HCT116 (cell line): ENCODE results near the gene FHIT. TPM values are rescaled to one million over a fixed set of nuclear protein-coding genes. Genes with fewer than 3 reads are reported as not detected.

ENCODE experiments used
- ATAC-seq: fragments of 200-7000 bp; cut with Tn5 transposase; 2 replicates; pipeline ENCODE4 v1.9.1; 2020; ENCODE audit warnings: mild to moderate bottlenecking, moderate library complexity
- BruUV-seq: library from RNA; stranded (reverse); fragments of 400-500 nt; replicated peaks from 2 replicates; lab custom pipeline; 2021; lab: Mats Ljungman, UMichigan
- CTCF ChIA-PET: fragments of 300-600 bp; sonication (Branson Sonifier 250); formaldehyde crosslinking; loops from one replicate; lab custom pipeline; 2021; ENCODE audit warnings: antibody characterized with exemption; lab: Charles Lee
- POLR2A ChIA-PET: fragments of 300-600, 350-600 bp; sonication (Branson Sonifier 250); formaldehyde crosslinking; loops from one replicate; lab custom pipeline; 2021; ENCODE audit warnings: antibody characterized with exemption; lab: Charles Lee
- RAD21 ChIA-PET, 2 experiments: fragments of 300-600 bp; sonication (Branson Sonifier 250); formaldehyde crosslinking; loops; one replicate each; lab custom pipeline; 2023; ENCODE audit warnings: low total read pairs in 2 of 2; ENCODE audit not compliant: uncharacterized antibody in 2 of 2, unreplicated experiment in 2 of 2, low non-redundant PET in 1 of 2; lab: Charles Lee
- DNase-seq: peaks from one replicate; pipeline ENCODE4 v3.0.0-alpha.2; 2010; ENCODE audit warnings: low read depth, low spot score
- H2AFZ ChIP-seq: fragments of 200-600 bp; shearing (Covaris generic), sonication (generic); 2 replicates; pipeline ENCODE4 v1.6.1; 2017; ENCODE audit warnings: low read depth, mixed run types, mixed read lengths, antibody characterized with exemption, low read length; ENCODE audit not compliant: poor library complexity, severe bottlenecking
- H3K27ac ChIP-seq: 2 replicates; pipeline ENCODE4 v1.5.1; 2012; ENCODE audit warnings: low read depth, low read length
- H3K27me3 ChIP-seq: fragments of 200-600 bp; sonication (generic); 2 replicates; pipeline ENCODE4 v1.6.1; 2016; ENCODE audit warnings: mixed run types, low read length, mixed read lengths; ENCODE audit not compliant: insufficient read depth
- H3K36me3 ChIP-seq, 2 experiments: fragments of 200-500 bp in 1 of 2; fragments of 200-600 bp in 1 of 2; sonication (Bioruptor generic) in 1 of 2; sonication (generic) in 1 of 2; 2 replicates each; pipeline versions ENCODE4 v1.5.1 to v1.6.1; 2014 to 2016; ENCODE audit warnings: low read length in 2 of 2, inconsistent platforms in 1 of 2, mixed read lengths in 1 of 2, mixed run types in 1 of 2; ENCODE audit not compliant: insufficient read depth in 2 of 2, control insufficient read depth in 1 of 2
- H3K4me1 ChIP-seq, 2 experiments: fragments of 200-600 bp in 1 of 2; sonication (generic) in 1 of 2; 2 replicates each; pipeline versions ENCODE4 v1.5.1 to v1.6.1; 2012 to 2017; ENCODE audit warnings: low read length in 2 of 2, inconsistent platforms in 1 of 2, mild to moderate bottlenecking in 1 of 2, mixed read lengths in 1 of 2, mixed run types in 1 of 2, moderate library complexity in 1 of 2; ENCODE audit not compliant: insufficient read depth in 2 of 2, control insufficient read depth in 1 of 2
- H3K4me2 ChIP-seq: fragments of 200-600 bp; sonication (generic); 2 replicates; pipeline ENCODE4 v1.6.1; 2017; ENCODE audit warnings: mixed run types, low read length, mixed read lengths
- H3K4me3 ChIP-seq, 2 experiments: fragments of 200-600 bp in 1 of 2; sonication (generic) in 1 of 2; replicated peaks in 1 of 2; 2 replicates each; pipeline ENCODE4 v1.5.1; 2011 to 2016; ENCODE audit warnings: low read length in 2 of 2, control low read depth in 1 of 2, low read depth in 1 of 2, mild to moderate bottlenecking in 1 of 2, mixed read lengths in 1 of 2, mixed run types in 1 of 2
- H3K79me2 ChIP-seq: fragments of 200-600 bp; sonication (generic); 2 replicates; pipeline ENCODE4 v1.6.1; 2017; ENCODE audit warnings: mild to moderate bottlenecking, mixed run types, low read length, moderate library complexity, mixed read lengths; ENCODE audit not compliant: insufficient read depth
- H3K9ac ChIP-seq: fragments of 200-600 bp; sonication (generic); 2 replicates; pipeline ENCODE4 v1.6.1; 2016; ENCODE audit warnings: low read length, mixed read lengths
- H3K9me2 ChIP-seq: fragments of 200-600 bp; sonication (generic), shearing (Covaris generic); 2 replicates; pipeline ENCODE4 v1.6.1; 2017; ENCODE audit warnings: mixed run types, mild to moderate bottlenecking, moderate library complexity; ENCODE audit not compliant: insufficient read depth
- H3K9me3 ChIP-seq, 2 experiments: fragments of 200-500 bp in 1 of 2; fragments of 200-600 bp in 1 of 2; sonication (Bioruptor generic) in 1 of 2; sonication (generic) in 1 of 2; 2 replicates each; pipeline ENCODE4 v1.6.1; 2014 to 2017; ENCODE audit warnings: low read length in 2 of 2, mixed read lengths in 2 of 2, inconsistent platforms in 1 of 2, low read depth in 1 of 2, mild to moderate bottlenecking in 1 of 2, mixed run types in 1 of 2, moderate library complexity in 1 of 2; ENCODE audit not compliant: control insufficient read depth in 1 of 2, insufficient read depth in 1 of 2
- H4K20me1 ChIP-seq: fragments of 200-600 bp; sonication (generic), shearing (Covaris generic); 2 replicates; pipeline ENCODE4 v1.6.1; 2017; ENCODE audit warnings: mixed run types, mild to moderate bottlenecking, moderate library complexity; ENCODE audit not compliant: insufficient read depth
- ATF3 ChIP-seq: IDR thresholded peaks from 2 replicates; pipeline ENCODE4 v1.6.1; 2012
- CTCF ChIP-seq, 3 experiments: fragments of 200-600 bp in 1 of 3; sonication (generic) in 1 of 3; IDR thresholded peaks in 2 of 3; conservative IDR thresholded peaks in 1 of 3; 2 replicates each; pipeline ENCODE4 v1.5.1; 2012 to 2017; ENCODE audit warnings: low read depth in 2 of 3, low read length in 2 of 3, antibody characterized with exemption in 1 of 3, borderline replicate concordance in 1 of 3, control low read depth in 1 of 3, mild to moderate bottlenecking in 1 of 3, mixed read lengths in 1 of 3, mixed run types in 1 of 3, moderate library complexity in 1 of 3; ENCODE audit not compliant: insufficient read depth in 1 of 3
- EGR1 ChIP-seq: IDR thresholded peaks from 2 replicates; pipeline ENCODE4 v1.6.1; 2012; ENCODE audit warnings: low read depth
- ELF1 ChIP-seq: IDR thresholded peaks from 2 replicates; pipeline ENCODE4 v1.6.1; 2012; ENCODE audit warnings: low read depth, borderline replicate concordance
- EZH2 ChIP-seq: fragments of 200-600 bp; sonication (generic); IDR thresholded peaks from 2 replicates; pipeline ENCODE4 v1.6.1; 2017; ENCODE audit warnings: antibody characterized with exemption, mixed run types
- EZH2phosphoT487 ChIP-seq: fragments of 200-600 bp; IDR thresholded peaks from 2 replicates; pipeline ENCODE4 v1.6.1; 2018; ENCODE audit warnings: antibody characterized with exemption, borderline replicate concordance
- FOSL1 ChIP-seq: IDR thresholded peaks from 2 replicates; pipeline ENCODE4 v1.6.1; 2012; ENCODE audit warnings: low read depth
- JUND ChIP-seq: IDR thresholded peaks from 2 replicates; pipeline ENCODE4 v1.6.1; 2012
- POLR2AphosphoS5 ChIP-seq: IDR thresholded peaks from 2 replicates; pipeline ENCODE4 v1.6.1; 2011; ENCODE audit warnings: mild to moderate bottlenecking, low read depth, low read length, moderate library complexity
- RAD21 ChIP-seq: IDR thresholded peaks from 2 replicates; pipeline ENCODE4 v1.6.1; 2012; ENCODE audit warnings: low read depth, mild to moderate bottlenecking
- SIN3A ChIP-seq: IDR thresholded peaks from 2 replicates; pipeline ENCODE4 v1.6.1; 2012; ENCODE audit warnings: low read depth
- SRF ChIP-seq: IDR thresholded peaks from 2 replicates; pipeline ENCODE4 v1.6.1; 2012; ENCODE audit warnings: low read depth
- TCF7L2 ChIP-seq: IDR thresholded peaks from 2 replicates; pipeline ENCODE4 v1.7.0; 2011; ENCODE audit warnings: borderline replicate concordance, inconsistent platforms; ENCODE audit not compliant: insufficient read depth, insufficient read length; ENCODE audit errors: extremely low read depth
- YY1 ChIP-seq: IDR thresholded peaks from 2 replicates; pipeline ENCODE4 v1.6.1; 2011; ENCODE audit warnings: low read length, low read depth, moderate library complexity, mild to moderate bottlenecking; ENCODE audit not compliant: insufficient replicate concordance; ENCODE audit errors: extremely low read depth
- ZFX ChIP-seq: fragments of 450-650 bp; IDR thresholded peaks from 2 replicates; pipeline ENCODE4 v1.6.1; 2017
- ZNF274 ChIP-seq: fragments of 200-500 bp; sonication (Bioruptor generic); IDR thresholded peaks from 2 replicates; pipeline ENCODE4 v1.6.1; 2014; ENCODE audit warnings: mild to moderate bottlenecking, low read depth, low read length, inconsistent platforms
- intact Hi-C: fragments of 100-400 bp; cut with micrococcal nuclease; formaldehyde crosslinking; loops from 2 replicates; pipeline ENCODE4 v1.10.0; 2022
- total RNA-seq: library from RNA; stranded (reverse); gene quantifications from one replicate; pipeline ENCODE4 v1.2.1, GENCODE V29; 2021; ENCODE audit not compliant: unreplicated experiment
- TF ChIP-seq, protein P1 (sequence below): IDR thresholded peaks from 2 replicates; pipeline ENCODE4 v1.6.1; 2012
- TF ChIP-seq, protein P2 (sequence below): IDR thresholded peaks from 2 replicates; pipeline ENCODE4 v1.6.1; 2012; ENCODE audit warnings: low read depth

Gene FHIT
- total RNA-seq, 1 experiment from 2014 or later: 20.1 TPM

DNA sequence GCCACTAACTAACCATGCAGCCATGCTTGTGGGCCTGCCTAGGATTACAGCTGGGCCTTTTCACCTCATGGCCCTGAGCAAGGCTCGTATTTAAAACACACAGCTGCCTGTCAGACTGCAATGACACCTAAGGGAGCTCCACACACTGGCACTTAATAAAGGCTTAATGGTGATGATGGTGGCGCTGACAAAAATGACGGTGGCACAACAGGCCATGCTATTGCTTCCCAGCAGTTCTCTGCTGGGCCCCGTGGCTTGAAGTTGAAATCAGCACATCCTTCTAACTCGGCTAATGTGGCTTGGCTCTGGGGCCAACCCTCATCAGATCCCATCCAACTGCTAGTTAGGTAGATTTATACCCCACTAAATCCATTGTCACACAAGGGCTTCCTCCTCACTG lies 112.9 kb downstream of the FHIT start:
- Histone ChIP-seq H3K4me3 (no peak overlapping the region), H3K9me2 (no peaks in the 10 kb centered on the region), H3K4me1 (peaks cover 0 to 11% of the 10 kb centered on the region in 2 experiments; a peak in 1 of 4 replicates), H3K36me3 (no peaks in the 10 kb centered on the region), H4K20me1 (no peaks in the 10 kb centered on the region), H3K9me3 (no peaks in the 10 kb centered on the region), H3K79me2 (no peaks in the 10 kb centered on the region), H3K9ac (no peak overlapping the region), H3K27ac (no peak overlapping the region), H3K4me2 (no peak overlapping the region), H3K27me3 (no peaks in the 10 kb centered on the region), H2AFZ (no peak overlapping the region)
- ChIA-PET RAD21 (no interaction called here), POLR2A (no interaction called here), CTCF (no interaction called here)
- no peak for TF ChIP-seq CTCF (IDR thresholded peaks at IDR 0.05 in 2 of 3, conservative IDR thresholded peaks at IDR 0.05 in 1 of 3; ENCODE audit: borderline replicate concordance in 1 of 3, insufficient read depth in 1 of 3, low read depth in 2 of 3, low read length in 2 of 3)
- TF ChIP-seq EZH2phosphoT487: no peak
- TF ChIP-seq ZFX: no peak
- TF ChIP-seq SIN3A: no peak
- no peak for TF ChIP-seq TCF7L2
- TF ChIP-seq ZNF274: no peak
- no peak for TF ChIP-seq RAD21
- TF ChIP-seq EGR1: no peak
- no peak for TF ChIP-seq ATF3
- no peak for TF ChIP-seq FOSL1
- no peak for TF ChIP-seq EZH2
- no peak for TF ChIP-seq ELF1
- TF ChIP-seq SRF: no peak
- TF ChIP-seq, protein P1, sequence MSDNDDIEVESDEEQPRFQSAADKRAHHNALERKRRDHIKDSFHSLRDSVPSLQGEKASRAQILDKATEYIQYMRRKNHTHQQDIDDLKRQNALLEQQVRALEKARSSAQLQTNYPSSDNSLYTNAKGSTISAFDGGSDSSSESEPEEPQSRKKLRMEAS: no peak
- no peak for TF ChIP-seq POLR2AphosphoS5
- TF ChIP-seq JUND: no peak
- no peak for TF ChIP-seq YY1
- TF ChIP-seq, protein P2, sequence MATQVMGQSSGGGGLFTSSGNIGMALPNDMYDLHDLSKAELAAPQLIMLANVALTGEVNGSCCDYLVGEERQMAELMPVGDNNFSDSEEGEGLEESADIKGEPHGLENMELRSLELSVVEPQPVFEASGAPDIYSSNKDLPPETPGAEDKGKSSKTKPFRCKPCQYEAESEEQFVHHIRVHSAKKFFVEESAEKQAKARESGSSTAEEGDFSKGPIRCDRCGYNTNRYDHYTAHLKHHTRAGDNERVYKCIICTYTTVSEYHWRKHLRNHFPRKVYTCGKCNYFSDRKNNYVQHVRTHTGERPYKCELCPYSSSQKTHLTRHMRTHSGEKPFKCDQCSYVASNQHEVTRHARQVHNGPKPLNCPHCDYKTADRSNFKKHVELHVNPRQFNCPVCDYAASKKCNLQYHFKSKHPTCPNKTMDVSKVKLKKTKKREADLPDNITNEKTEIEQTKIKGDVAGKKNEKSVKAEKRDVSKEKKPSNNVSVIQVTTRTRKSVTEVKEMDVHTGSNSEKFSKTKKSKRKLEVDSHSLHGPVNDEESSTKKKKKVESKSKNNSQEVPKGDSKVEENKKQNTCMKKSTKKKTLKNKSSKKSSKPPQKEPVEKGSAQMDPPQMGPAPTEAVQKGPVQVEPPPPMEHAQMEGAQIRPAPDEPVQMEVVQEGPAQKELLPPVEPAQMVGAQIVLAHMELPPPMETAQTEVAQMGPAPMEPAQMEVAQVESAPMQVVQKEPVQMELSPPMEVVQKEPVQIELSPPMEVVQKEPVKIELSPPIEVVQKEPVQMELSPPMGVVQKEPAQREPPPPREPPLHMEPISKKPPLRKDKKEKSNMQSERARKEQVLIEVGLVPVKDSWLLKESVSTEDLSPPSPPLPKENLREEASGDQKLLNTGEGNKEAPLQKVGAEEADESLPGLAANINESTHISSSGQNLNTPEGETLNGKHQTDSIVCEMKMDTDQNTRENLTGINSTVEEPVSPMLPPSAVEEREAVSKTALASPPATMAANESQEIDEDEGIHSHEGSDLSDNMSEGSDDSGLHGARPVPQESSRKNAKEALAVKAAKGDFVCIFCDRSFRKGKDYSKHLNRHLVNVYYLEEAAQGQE: no peak
- intact Hi-C loops: no loop called here
- DNase-seq (no peak), ATAC-seq (no peak)
- no TSS peak for BruUV-seq
